ENCODE measurements around the gene EIF3L.

The EIF3L gene

GRCh38 chr22:37905534-37906363, 56.5 kb downstream of the EIF3L start, which contains the start of gene MICALL1:
Gene MICALL1 (plus strand): TSS chr22:37906297. CDS start chr22:37906423, 126 bp downstream.
- DNase-seq (ENCODE audit: low read depth in 2 of 2): peak; percentile 23 to 36

GRCh38 chr22:37906364-37907008, 57.3 kb downstream of the EIF3L start:
- DNase-seq (ENCODE audit: low read depth in 2 of 2): no peak

DNA sequence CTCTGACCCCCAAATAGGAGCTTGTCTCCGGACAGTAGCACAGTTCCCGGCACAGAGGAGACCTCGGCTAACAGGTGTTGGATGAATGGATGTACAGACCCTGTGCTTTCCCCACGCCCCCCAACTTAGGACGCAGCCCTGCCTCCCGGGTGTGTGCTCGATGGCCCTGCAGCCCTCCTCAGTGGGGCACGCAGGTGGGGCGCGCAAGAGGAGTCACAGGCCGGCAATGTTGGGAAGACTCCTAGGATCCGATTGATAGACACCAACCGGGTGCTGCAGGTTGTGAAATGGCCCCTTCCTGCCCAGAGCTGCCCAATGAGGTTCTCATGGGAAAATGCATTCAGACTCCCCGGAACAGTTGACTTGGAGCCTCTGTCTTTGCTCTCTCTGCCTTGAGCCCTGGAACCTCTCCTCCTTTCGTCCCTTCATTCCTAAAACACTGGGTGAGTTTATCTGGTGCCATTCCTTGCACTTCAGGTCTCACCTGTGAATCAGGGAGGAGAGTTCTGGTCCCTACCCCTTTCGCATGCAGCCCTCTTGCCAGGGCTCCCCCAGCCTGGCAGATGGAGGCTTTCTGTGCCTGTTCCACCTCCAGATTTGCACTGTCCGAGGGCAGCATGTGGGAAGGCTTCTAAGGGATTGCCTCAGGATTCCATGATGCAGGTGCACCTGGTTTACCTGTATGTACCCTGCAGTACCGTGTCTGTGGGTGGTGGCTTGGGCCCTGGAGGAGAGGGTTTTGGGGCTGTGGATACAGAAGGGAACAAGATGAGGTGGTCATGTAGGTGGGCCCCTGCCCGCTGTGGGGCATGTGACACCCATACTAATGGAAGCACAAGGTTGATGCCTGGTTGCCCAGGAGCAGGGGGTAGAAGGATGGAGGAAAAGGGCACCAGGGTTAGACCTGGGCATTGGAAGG, 58.1 kb downstream of the EIF3L start:
- DNase-seq (ENCODE audit: low read depth in 2 of 2): no peak

GRCh38 chr22:37909766-37910165, 60.5 kb downstream of the EIF3L start:
- no peak for DNase-seq (ENCODE audit: low read depth in 2 of 2)

DNA sequence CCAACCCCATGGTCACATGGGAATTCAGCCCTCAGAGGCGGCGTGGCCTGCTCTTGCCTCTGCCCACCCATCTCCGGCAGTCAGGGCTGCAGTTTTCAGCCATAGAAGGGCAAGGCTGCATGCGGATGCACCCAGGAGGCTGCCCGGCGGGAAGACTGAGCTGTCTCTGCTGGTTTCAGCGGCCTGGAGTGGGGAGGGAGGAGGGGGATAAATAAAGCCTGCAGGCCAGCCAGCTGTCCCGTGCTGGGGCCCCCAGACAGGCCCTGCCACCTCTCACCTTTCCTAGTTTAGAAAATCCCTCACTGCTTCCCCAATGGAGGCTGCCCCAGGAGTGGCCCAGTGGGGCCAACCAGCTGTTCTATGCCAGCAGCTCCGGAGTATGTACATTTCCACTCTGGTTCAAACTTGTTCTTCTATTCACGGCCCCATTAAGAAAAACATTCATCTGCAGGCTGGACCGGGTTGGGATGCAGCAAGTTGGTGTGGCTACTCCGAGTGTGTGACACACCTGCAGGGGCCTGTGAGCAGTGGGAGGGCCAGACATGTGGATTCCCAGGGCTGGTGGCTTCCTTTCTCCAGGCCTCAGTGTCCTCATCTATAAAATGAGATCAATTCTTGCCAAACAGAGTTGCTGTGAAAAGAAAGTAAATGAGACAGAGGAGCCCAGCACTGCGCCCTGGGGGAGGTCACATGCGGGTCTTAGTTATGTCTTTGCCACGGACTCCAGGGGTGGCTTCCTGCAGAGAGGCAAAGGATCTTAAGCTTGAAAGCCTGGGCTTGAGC, 61.9 kb downstream of the EIF3L start:
- no peak for DNase-seq (ENCODE audit: low read depth in 2 of 2)

DNA sequence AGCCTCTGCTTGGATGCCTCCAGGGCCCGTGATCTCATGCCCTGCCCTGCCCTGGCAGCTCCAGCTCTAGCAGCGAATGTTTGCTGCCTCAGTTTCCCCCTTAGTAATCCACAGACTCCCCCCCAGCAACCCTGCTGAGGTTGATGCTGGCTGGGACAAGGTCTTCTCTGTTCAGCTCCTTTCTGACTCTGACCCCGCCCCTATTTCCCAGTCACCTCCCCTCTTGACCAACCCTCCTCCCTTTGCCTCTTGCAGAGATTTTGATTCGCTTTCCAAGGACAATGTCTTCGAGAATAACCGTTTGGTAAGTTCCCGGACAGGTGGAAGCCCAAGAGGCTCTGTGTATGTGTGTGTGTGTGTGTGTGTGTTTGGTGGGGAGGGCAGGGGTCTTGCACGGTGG, 62.5 kb downstream of the EIF3L start:
- DNase-seq (ENCODE audit: low read depth in 2 of 2): no peak

DNA sequence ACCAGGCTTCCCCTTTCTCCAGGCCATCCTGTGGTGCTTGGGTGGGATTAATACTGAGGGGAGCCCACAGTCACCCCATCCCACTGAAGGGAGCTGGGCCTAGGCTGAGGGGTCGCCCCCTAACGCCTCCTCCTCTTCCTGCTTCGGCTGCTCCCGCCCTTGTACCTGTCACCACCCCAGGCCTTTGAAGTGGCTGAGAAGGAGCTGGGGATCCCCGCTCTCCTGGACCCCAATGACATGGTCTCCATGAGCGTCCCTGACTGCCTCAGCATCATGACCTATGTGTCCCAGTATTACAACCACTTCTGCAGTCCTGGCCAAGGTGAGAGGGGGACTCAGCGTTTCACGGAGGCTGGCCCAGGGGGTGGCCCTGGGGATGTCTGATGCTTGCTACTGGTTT, 63.0 kb downstream of the EIF3L start:
- DNase-seq (ENCODE audit: low read depth in 2 of 2): no peak

DNA sequence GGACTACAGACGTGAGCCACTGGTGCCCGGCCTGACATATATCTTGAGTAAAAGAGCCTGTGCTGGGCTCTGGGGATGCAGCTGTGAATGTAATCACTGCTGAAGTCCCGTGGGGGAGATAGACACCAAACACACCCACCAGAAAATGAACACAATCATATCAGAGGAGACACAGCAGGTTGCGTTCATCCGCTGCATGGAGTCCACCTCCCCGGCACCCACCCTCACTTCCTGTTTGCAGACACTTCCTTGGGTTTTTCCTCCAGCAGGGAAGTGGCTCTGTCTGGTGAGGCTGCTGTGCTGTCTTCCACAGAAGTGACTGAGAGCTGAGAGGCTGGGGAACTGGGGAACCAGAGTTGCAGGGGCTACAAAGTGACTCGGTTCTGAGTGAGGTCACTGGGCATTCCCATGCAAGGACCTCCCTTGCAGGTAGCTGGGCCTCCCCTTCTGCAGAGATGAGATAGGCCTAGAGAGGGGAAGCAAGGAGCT, 64.1 kb downstream of the EIF3L start:
- DNase-seq (ENCODE audit: low read depth in 2 of 2): no peak

DNA sequence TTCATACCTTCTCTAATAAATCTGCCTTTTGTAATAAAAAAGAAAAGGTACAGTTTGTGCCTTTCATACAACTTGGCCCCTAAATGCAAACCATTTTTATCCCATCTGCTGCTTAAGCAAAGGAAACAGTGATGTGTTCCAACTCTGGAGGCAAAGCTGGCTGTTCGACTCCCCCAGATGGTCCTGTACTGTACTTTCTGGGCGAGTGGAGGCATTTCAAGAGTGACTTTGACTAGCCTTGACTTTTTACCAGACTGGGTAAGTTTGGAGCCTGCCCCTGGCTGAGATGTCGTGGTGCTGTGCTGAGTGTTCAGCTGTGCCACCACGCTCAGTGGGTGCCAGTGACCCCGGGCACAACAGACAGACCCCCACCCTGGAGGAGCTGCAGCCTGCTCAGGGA, 67.1 kb downstream of the EIF3L start:
- DNase-seq (ENCODE audit: low read depth in 2 of 2): no peak

DNA sequence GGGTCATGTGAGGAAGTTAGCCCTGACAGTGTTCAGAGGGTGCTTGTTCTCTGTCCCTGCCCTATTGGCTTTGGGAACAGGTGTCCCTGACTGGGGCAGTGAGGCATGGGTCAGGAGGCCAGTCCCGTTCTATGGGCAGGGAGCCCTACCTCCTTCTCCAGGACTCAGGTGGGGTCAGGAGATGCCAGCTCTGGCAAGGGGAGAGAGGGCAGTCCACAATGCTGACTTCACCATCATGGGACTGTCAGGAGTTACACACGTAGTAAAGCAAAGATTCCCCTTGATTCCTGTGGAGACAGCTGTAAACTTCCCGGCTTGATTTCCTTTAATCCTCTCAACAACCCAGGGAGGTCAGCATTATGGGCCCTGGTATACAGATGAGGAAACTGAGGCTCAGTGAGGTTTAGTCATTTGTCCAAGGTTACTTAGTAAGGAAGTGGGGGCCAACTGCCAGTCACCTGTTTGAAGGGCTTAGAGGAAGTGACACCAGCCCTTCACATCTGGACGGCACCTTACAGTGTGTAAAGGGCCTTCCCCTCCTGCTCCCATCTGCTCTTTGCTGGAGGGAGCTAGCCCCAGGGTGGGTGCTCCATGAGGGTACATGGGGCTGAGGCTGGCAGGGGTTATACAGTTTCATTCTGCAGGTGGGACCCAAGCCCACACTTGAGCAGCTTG, 68.8 kb downstream of the EIF3L start:
- DNase-seq (ENCODE audit: low read depth in 2 of 2): no peak

DNA sequence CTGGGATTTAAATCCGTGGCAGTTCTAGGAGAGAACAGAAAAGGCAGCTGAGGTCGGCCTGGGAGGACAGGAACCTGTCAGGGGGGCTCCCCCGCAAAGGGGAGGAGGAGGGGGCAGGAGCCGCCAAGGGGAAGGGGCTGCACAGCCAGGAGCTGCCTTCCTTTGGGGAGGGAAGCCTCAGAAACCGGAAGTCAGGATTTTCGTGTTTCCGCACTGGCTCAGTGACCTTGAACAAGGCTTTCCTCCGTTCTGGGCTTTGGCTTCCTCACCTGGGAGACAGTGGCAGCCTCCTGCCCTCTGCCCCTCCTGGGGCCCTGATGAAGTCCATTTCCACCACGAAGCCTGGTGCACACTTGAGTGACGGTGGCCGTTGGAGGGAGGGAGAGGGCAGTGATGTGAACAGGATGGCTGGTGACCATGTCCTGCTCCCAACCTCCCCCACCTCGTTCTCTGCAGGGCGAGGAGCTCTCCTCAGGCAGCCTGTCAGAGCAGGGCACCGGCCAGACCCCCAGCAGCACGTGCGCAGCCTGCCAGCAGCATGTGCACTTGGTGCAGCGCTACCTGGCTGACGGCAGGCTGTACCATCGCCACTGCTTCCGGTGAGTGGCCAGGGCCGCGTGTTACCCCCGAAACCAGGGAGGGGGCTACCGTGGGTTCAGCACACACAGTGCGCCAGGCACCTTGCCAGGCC, 69.5 kb downstream of the EIF3L start:
- DNase-seq (ENCODE audit: low read depth in 2 of 2): no peak

DNA sequence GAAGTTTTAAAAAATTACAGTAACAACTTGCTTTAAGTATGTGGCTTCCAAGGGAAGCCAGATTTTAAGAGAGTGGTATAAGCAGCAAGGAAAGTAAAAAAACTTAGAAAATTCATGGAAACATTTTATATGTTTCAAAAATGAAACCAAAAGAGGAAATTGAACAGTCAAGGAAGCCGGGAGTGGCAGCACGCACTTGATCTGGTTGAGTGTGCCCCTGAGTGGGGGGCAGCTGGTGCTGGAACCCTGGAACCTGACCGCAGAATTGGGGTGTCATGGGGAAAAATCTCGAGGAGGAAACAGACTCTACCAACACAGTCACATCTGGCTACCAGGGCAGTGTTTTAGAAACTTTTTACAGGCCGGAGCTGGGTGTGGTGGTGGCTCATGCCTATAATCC, 70.9 kb downstream of the EIF3L start:
- no peak for DNase-seq (ENCODE audit: low read depth in 2 of 2)

- DNase-seq (ENCODE audit: low read depth in 2 of 2): no peak
Observed at GRCh38 chr22:37922191-37922590, 73.0 kb downstream of the EIF3L start.

GRCh38 chr22:37923927-37924326, 74.7 kb downstream of the EIF3L start:
- DNase-seq (ENCODE audit: low read depth in 2 of 2): no peak

DNA sequence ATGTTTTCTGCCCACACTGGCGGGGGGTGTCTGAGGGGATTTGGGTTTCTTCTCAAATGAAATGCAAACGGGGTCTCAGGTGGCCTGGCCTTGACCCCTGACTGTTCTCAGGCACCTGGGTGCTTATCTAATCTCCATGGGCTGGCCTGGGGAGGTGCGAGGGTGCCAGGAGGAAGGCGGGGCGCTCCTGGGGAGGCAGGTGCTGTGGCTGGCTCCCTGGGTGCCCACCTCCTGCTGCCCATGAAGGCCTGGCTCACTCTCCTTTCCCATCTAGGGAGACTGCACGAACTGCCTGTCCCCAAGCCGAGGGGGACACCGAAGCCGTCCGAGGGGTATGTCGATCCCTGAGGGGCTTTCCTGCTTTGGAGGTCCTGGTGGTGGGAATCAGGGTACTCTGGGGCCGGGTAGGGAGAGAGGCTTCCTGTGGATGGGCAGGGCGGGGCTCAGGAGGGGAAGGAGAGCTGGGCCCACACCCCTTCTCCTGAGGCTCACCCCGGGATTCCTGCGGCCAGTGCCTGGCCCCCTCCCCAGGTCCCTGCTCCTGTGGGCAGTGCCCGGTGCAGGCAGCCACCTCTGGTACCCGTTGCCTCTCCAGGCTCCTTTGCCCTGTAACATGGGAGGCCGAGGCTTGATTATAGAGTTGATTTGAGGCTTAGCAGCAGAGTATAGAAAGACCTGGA, 75.3 kb downstream of the EIF3L start:
- no peak for DNase-seq (ENCODE audit: low read depth in 2 of 2)

DNA sequence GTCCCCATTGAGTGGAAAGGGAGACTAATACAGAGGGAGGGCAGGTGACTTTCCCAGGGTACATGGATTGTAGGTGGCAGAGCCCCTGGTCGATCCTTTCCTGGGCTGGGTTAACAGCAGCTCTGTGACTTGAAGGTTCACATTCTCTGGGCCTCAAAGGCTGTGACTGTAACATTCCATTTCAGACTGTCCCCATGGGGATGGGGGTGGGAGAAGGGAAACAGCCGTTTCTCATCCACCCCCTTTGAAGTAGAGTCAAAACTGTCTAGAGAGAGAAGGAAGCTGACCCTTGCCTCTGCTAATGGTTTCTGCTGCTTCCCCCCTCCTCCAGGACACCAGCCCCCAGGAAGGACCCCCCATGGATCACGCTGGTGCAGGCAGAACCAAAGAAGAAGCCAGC, 76.1 kb downstream of the EIF3L start:
- no peak for DNase-seq (ENCODE audit: low read depth in 2 of 2)

DNA sequence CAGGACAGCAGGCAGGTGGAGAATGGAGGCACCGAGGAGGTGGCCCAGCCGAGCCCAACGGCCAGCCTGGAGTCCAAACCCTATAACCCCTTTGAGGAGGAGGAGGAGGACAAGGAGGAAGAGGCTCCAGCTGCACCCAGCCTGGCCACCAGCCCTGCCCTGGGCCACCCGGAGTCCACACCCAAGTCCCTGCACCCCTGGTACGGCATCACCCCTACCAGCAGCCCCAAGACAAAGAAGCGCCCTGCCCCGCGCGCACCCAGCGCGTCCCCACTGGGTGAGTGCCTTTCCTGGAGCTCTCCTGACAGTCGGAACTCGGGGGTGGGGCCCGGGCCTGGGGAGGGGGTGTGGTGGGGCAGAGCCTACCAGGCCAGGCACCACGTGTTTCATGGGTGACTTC, 76.5 kb downstream of the EIF3L start:
- no peak for DNase-seq (ENCODE audit: low read depth in 2 of 2)

GRCh38 chr22:37926358-37926757, 77.1 kb downstream of the EIF3L start:
- DNase-seq (ENCODE audit: low read depth in 2 of 2): no peak
